KMS-11 (cell line): ENCODE data around the gene PRDX4.

Experiments
- H2AFZ ChIP-seq: fragments of 200-600 bp; sonication (generic); 2 replicates; pipeline ENCODE4 v1.6.1; 2016; ENCODE audit warnings: antibody characterized with exemption, mixed run types, low read depth
- H3K27ac ChIP-seq: fragments of 200-600 bp; sonication (generic); 2 replicates; pipeline ENCODE4 v1.6.1; 2016; ENCODE audit warnings: mild to moderate bottlenecking, mixed run types
- H3K27me3 ChIP-seq: fragments of 200-600 bp; sonication (generic); 2 replicates; pipeline ENCODE4 v1.6.1; 2017; ENCODE audit warnings: mild to moderate bottlenecking, low read depth, mixed run types, moderate library complexity; ENCODE audit not compliant: insufficient read depth
- H3K36me3 ChIP-seq: fragments of 200-600 bp; sonication (generic); 2 replicates; pipeline ENCODE4 v1.6.1; 2017; ENCODE audit warnings: mild to moderate bottlenecking, mixed run types; ENCODE audit not compliant: insufficient read depth
- H3K4me1 ChIP-seq: fragments of 200-600 bp; sonication (generic); 2 replicates; pipeline ENCODE4 v1.6.1; 2016; ENCODE audit warnings: mild to moderate bottlenecking, low read depth, mixed run types; ENCODE audit not compliant: poor library complexity, severe bottlenecking
- H3K4me2 ChIP-seq: fragments of 200-600 bp; sonication (generic); 2 replicates; pipeline ENCODE4 v1.7.0; 2016; ENCODE audit warnings: mild to moderate bottlenecking, mixed run types
- H3K4me3 ChIP-seq: fragments of 200-600 bp; sonication (generic); IDR thresholded peaks from 2 replicates; pipeline ENCODE4 v1.6.1; 2017; ENCODE audit warnings: low read depth, low read length, mixed read lengths; ENCODE audit not compliant: insufficient read depth
- H3K79me2 ChIP-seq: fragments of 200-600 bp; sonication (generic); 2 replicates; pipeline ENCODE4 v1.6.1; 2016; ENCODE audit warnings: low read depth, mixed run types; ENCODE audit not compliant: insufficient read depth
- H3K9ac ChIP-seq: fragments of 200-600 bp; sonication (generic); 2 replicates; pipeline ENCODE4 v1.6.1; 2016; ENCODE audit warnings: mild to moderate bottlenecking, mixed run types
- H4K20me1 ChIP-seq: fragments of 200-600 bp; sonication (generic); 2 replicates; pipeline ENCODE4 v1.6.1; 2016; ENCODE audit warnings: mild to moderate bottlenecking, mixed run types; ENCODE audit not compliant: insufficient read depth
- TF ChIP-seq, protein P1 (sequence below): fragments of 200-600 bp; sonication (generic); conservative IDR thresholded peaks from 2 replicates; pipeline ENCODE4 v1.6.1; 2017; ENCODE audit warnings: low read depth, mild to moderate bottlenecking, antibody characterized with exemption, low read length, moderate library complexity, mixed read lengths

The PRDX4 gene

GRCh38 chrX:23699636-23700194 lies 32.4 kb downstream of the PRDX4 start:
- no peaks in the 10 kb centered on the region for H3K79me2 ChIP-seq
- no peaks in the 10 kb centered on the region for H4K20me1 ChIP-seq
- H3K36me3 ChIP-seq, result no peaks in the 10 kb centered on the region
- TF ChIP-seq, protein P1, sequence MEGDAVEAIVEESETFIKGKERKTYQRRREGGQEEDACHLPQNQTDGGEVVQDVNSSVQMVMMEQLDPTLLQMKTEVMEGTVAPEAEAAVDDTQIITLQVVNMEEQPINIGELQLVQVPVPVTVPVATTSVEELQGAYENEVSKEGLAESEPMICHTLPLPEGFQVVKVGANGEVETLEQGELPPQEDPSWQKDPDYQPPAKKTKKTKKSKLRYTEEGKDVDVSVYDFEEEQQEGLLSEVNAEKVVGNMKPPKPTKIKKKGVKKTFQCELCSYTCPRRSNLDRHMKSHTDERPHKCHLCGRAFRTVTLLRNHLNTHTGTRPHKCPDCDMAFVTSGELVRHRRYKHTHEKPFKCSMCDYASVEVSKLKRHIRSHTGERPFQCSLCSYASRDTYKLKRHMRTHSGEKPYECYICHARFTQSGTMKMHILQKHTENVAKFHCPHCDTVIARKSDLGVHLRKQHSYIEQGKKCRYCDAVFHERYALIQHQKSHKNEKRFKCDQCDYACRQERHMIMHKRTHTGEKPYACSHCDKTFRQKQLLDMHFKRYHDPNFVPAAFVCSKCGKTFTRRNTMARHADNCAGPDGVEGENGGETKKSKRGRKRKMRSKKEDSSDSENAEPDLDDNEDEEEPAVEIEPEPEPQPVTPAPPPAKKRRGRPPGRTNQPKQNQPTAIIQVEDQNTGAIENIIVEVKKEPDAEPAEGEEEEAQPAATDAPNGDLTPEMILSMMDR, result no peak
- H2AFZ ChIP-seq, result no peak overlapping the region
- no peaks in the 10 kb centered on the region for H3K4me1 ChIP-seq
- H3K27me3 ChIP-seq, result no peaks in the 10 kb centered on the region
- H3K4me3 ChIP-seq, result no peak overlapping the region
- no peak overlapping the region for H3K4me2 ChIP-seq
- H3K9ac ChIP-seq, result no peak overlapping the region
- no peak overlapping the region for H3K27ac ChIP-seq

- no peaks in the 10 kb centered on the region for H4K20me1 ChIP-seq
- no peak overlapping the region for H3K4me2 ChIP-seq
- H2AFZ ChIP-seq, result no peak overlapping the region
- no peak overlapping the region for H3K9ac ChIP-seq
- H3K27ac ChIP-seq, result no peak overlapping the region
- no peak overlapping the region for H3K4me3 ChIP-seq
- H3K79me2 ChIP-seq, result no peaks in the 10 kb centered on the region
- H3K27me3 ChIP-seq, result no peaks in the 10 kb centered on the region
- TF ChIP-seq, protein P1, result no peak
- peaks cover 13% of the 10 kb centered on the region for H3K4me1 ChIP-seq
- H3K36me3 ChIP-seq, result no peaks in the 10 kb centered on the region
These were observed 37.4 kb downstream of the PRDX4 start for GRCh38 chrX:23704673-23705206.

DNA sequence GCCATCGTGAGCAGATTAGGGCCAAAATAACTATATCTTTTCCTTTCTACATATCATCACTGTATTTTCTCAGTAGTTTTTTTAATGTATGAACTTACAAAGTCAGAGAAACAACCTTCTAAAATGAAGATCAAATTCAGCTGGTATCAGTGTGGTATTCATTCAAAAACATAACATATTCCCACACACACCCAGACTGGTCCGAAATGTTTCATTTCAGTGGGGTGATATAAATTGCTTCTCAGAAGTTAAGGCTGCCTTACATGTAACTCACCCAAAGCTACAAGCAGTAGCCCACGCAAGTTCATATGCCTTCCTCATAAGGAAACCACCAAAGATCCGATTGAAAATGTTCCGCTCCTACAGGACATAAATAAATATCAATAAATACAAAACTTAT lies 37.9 kb downstream of the PRDX4 start:
- no peaks in the 10 kb centered on the region for H3K36me3 ChIP-seq
- H3K79me2 ChIP-seq, result no peaks in the 10 kb centered on the region
- H3K4me2 ChIP-seq, result no peak overlapping the region

DNA sequence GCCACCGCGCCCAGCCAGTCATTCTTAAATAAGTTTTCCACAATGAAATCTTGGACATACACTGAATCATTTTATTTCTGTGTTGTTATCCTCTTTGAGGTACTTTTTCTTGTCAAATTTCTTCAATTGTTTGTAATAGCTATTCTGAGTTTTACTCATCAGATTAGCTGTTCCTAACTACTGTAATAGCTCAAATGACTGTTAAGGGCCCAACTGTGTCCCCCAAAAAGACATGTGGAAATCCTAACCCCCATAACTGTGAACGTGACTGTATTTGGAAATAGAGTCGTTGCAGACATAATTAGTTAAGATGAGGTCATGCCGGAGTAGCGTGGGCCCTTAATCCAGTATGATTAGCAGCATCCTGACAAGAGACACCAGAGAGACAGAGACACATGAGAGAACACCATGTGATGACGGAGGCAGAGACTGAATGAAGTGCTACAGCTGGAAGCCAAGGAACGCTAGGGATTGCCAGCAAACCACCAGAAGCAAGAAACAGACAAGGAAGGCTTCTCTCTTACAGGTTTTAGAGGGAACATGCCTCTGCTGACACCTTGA lies 52.9 kb downstream of the PRDX4 start:
- Histone ChIP-seq H3K27ac (no peak overlapping the region), H3K79me2 (no peaks in the 10 kb centered on the region), H3K4me3 (no peak overlapping the region), H3K4me2 (no peak overlapping the region), H3K9ac (no peak overlapping the region), H3K4me1 (no peaks in the 10 kb centered on the region), H3K36me3 (no peaks in the 10 kb centered on the region; the same call in 1 of the 2 replicates), H2AFZ (no peak overlapping the region), H3K27me3 (no peaks in the 10 kb centered on the region), H4K20me1 (no peaks in the 10 kb centered on the region)
- TF ChIP-seq, protein P1, result no peak

More for the DNA sequence above, 37.9 kb downstream of the PRDX4 start:
- TF ChIP-seq, protein P1, result no peak
- H2AFZ ChIP-seq, result no peak overlapping the region
- H3K27me3 ChIP-seq, result no peaks in the 10 kb centered on the region
- H3K27ac ChIP-seq, result no peak overlapping the region
- peaks cover 17% of the 10 kb centered on the region for H3K4me1 ChIP-seq
- no peaks in the 10 kb centered on the region for H4K20me1 ChIP-seq
- H3K4me3 ChIP-seq, result no peak overlapping the region
- no peak overlapping the region for H3K9ac ChIP-seq
